Stimulated activated CD8-positive, alpha-beta memory T cell treated with anti-CD3 and anti-CD28 coated beads, Interleukin-12 subunit alpha, Interleukin-12 subunit beta, amount 100 ng/mL, for 24 hours (primary cell): ENCODE data around the gene NANOS2.

Experiments
- DNase-seq: peaks from one replicate; pipeline ENCODE4 v3.0.0-alpha.2; 2020; ENCODE audit errors: extremely low read depth

The NANOS2 gene

GRCh38 chr19:45895519-45895972 lies 19.0 kb downstream of the NANOS2 start:
- DNase-seq, result no peak

GRCh38 chr19:45890877-45891276 lies 23.7 kb downstream of the NANOS2 start:
- DNase-seq, result no peak

GRCh38 chr19:45889210-45889885 lies 25.2 kb downstream of the NANOS2 start:
- no peak for DNase-seq

DNA sequence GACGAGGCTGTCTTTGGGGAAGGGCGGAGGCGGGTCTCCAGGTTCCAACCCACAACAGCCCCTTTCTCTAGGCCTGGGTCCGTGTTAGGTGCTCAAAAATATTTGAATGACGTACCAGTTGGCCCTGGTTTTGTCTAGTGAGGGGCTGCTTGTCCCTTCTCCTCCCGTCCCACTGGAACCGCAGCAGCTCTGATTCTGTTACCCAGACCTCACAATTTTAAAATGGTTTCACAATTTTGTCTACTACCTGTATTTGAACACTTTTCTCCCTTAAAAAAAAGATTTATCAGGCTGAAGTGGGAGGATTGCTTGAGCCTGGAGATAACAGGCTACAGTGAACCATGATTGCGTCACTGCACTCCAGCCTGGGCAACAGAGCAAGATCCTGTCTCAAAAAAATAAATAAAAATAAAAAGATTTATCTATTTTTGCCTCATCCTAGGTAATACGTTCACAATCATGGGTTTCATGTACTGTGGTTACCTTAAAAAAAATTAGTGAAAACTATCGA lies 27.3 kb downstream of the NANOS2 start:
- DNase-seq, result no peak

DNA sequence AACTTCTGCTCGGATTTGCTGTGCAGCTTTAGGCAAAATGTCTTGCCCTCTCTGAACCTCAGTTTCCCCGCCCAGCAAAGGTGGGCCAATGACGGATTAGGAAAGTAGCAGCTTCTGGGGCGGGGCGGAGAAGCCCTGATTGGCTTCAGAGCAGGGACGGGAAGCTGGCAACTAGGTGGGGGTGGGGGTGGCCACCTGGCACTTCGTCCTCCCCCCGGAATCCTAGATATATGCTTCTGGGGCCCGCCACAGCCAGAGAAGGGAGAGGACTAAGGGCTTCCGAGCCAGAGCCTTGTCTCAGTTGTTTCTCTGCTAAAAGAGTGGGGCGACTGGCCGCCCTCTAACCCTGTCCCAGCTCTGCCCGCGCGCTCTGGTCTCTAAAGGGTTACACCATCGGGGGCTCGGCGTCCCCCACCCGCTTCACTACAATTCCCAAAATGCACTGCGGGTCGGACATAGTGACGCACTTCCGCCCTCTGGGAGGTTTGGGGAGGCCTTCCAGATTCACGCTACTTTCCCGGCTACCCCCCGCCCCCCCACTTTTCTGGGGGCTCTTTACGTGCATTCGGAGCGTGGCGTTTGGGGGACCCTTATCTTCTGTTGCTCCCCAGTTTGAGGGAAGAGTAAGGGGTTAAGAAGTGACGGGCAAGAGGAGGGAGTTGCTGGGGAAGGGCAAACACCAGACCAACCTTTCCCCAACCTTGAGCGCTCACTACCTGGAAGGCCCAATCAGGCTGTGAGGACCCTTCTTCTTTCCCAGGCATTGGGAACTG lies 28.0 kb downstream of the NANOS2 start:
- peak; percentile 77 for DNase-seq

DNA sequence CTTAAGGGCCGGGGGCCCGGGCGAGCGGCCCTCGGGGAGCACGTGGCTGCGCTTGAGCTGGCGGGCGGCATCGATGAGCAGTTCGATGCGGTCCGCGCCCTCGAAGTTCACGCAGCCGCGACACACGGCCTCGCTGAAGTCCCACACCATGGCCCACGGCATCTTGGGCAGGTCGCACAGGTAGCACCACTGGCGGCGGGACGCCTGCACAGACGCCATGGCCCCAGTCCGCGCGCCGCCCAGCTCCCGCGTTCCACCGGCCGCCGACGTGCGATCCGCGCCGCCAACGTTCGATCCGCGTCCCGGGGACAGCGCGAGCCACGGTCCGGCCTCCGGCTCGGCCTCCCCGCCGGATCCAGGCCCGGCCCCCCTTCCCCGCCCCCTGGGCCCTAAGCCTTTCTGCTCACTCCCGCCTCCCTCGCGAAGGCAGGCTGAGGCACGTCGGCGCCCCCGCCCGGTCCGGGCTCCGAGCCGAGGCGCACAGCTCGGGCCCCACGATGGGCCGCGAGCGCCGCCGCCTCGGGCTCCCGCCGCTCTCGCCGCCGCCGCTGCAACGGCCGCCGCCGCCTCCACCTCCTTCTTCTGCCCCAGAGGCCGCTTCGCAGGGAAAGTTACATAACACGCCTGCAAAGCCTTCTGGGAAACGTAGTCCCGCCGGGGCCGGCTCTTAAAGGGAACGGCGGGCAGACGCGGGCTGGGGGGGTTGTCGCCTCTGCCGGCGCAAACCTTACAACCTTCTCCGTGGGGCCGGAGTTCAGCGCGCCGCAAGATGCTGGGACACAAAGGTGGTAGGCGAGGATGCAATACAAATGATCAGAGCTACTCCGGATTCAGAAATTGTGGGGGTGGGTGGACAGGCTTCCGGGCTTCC lies 28.8 kb downstream of the NANOS2 start, which contains the start of gene IRF2BP1:
TSS of gene IRF2BP1 (minus strand) at position 586 of the 871 bp plus-strand sequence. CDS start at position 219, 367 bp downstream.
- peak; percentile 53 for DNase-seq

GRCh38 chr19:45884682-45885555 lies 29.7 kb downstream of the NANOS2 start:
- no peak for DNase-seq

- DNase-seq, result no peak
Observed at GRCh38 chr19:45883881-45884681, 30.5 kb downstream of the NANOS2 start.

DNA sequence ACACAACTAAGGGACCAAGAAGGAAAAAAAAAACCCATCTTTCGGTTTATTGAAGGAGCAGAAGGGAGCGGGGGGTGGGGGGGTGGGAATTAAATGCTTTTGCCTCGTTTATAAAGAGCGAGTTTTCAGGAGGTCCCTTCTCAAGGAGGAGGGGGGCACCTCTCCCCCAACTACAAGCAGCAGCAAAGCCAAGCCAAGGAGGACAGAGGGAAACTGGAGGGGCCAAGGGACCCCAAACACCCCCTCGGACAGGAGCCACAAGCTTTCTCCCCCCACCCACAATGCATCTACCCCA lies 31.0 kb downstream of the NANOS2 start:
- no peak for DNase-seq

DNA sequence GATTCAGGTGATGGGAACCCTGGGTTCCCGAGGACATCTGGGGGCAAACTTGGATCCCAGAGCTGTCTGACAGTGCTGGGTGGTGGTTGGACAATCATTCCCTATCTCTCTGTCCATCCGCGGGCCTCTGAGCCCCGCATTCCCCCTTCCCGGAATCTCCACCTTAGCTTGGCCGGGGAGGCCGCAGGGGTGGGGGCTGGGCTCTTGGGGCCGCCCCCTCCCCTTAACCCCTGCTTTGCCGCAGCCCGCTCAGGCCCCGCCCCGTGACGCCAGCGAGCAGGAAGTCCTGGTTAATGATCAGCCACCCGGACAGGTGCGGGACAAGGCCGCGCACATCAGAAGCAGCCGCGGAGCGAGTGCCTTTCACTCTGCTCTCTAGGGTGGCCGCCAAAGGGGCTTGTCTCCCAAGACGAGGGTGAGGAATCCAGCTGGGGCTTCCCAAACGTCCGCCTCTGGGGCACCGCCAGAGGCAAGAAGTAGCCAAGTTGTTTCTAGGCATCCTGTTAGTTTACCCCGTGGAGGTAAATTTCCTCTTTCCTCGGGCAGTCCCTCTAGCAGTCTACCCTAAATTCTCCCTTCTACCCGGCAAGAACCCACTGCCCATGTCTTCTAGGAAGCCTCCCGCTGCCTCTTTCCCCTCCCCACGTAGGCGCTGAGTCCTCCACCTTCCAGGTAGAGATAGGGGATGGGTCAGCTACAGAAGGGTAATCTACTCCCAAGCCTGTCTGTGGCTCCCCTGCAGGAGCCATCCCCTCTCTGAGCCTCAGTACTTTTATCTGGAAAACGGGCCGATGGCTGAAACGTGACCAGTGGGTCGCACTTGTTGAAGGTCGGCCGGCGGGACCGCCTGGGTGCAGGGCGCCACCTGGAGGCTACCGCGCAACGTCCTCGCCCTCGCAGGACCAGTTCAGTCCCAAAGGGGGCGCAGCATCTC lies 31.7 kb downstream of the NANOS2 start:
- peak; percentile 59 for DNase-seq

- no peak for DNase-seq
Observed at GRCh38 chr19:45881909-45882528, 32.6 kb downstream of the NANOS2 start.

- DNase-seq, result no peak
Observed at GRCh38 chr19:45881082-45881908, 33.3 kb downstream of the NANOS2 start.

DNA sequence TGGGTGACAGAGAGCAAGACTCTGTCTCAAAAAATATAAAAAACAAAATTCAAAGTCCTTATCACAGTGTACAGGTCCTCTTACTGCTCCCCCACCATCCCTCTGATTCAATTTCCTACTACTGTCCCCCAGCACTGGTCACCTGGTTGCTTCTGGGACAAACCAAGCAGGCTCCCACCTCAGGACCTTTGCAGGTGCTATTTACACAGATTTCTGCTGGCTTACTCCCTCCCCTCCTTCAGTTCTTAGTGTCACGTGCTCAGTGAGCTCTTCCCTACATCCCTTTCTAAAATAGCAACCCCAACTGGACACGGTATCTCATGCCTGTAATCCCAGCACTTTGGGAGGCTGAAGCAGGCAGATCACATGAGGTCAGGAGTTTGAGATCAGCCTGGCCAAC lies 34.6 kb downstream of the NANOS2 start:
- DNase-seq, result no peak

DNA sequence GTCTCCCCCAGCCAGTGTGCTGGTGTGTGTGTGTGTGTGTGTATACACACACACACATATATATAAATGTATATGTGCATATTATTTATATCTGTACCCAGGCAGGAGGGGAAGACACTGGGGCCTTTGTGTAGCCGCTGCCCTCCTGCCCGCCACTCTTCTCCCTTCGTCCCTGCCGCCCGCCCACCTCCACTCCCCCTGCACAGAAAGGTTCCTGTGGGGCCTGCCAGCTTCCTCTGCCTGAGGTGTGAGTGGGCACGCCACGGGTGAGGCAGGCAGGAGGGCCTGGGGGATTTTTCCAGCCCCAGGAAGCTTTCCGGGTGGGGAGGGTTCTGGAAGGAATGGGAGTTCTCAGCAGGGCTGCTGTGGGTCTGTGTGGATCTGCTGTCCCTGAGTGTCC lies 35.5 kb downstream of the NANOS2 start:
- no peak for DNase-seq

GRCh38 chr19:45878043-45878794 lies 36.4 kb downstream of the NANOS2 start:
- DNase-seq, result no peak

DNA sequence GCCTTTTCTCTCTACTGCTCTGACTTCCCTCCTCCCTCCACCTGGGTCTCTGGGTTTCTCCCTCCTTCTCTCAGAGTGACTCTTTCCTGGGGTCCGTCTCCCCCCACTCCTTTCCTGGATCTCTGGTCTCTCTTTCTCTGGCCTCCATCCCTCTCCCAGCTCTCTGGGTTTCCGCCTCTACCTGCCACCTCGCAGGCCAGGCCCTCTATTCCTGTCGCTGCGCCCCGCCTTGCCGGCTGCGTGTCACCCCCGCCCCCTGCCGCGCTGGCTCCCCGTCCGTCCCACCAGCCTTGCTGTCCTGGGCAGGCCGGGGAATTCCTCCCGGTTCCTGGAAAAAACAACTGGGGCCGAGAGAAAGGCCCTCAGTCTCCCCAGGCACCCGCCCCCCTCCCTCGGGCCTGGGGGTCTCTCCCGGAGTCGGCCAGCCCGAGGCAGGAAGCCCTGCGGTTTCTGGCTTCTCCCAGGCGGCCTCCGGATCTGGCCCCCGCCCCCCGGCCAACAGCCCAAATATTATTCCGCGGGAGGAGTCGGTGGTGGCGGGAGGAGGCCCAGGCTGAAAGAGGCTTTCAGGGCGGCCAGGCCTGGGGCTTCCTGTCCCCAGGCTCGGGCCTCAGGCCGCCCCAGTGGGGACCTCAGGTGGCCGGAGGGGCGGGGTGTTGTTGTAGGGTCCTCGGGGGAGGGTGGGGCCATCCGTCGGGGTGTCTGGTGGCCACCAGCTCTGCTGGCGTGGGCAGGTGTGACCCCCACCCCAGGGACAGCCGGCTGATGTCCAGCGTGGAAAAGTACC lies 38.0 kb downstream of the NANOS2 start:
- no peak for DNase-seq

- DNase-seq, result no peak
Observed at GRCh38 chr19:45876161-45876410, 38.5 kb downstream of the NANOS2 start.
